Midbrain (tissue), 1 donor: ENCODE results near the gene GRM3.
A peak's percentile ranks its signal among the peaks of the same experiment; 100 is the strongest.
"Not testable (repeated sequence)": the region's sequence is repeated elsewhere in the genome, so short reads cannot be mapped to it uniquely, and the experiment has no call there.

Experiments
- DNase-seq: peaks from one replicate; lab custom pipeline; 2025; lab: John Stamatoyannopoulos, UW

GRM3 gene

DNA sequence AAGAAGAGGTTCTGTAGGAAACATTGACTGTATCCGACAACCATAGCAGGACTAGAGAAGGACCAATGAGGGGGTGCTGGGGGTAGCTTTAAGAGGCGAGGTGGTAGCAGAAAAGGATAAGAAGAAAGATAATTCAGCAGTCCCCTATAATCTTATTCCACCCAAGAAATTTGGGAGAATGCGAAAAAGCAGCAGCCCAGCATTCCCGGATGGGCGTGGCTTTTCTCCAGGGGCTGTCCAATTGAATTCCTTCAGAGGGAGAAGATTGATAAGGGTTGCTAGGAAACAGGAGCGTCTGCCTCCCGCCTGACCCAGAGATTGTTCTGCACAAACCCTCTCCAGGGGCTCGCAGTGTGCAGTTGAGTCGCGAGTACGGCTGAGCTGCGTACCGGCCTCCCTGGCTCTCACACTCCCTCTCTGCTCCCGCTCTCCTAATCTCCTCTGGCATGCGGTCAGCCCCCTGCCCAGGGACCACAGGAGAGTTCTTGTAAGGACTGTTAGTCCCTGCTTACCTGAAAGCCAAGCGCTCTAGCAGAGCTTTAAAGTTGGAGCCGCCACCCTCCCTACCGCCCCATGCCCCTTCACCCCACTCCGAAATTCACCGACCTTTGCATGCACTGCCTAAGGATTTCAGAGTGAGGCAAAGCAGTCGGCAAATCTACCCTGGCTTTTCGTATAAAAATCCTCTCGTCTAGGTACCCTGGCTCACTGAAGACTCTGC, at the start of gene GRM3:
Gene GRM3 (plus strand): TSS at position 349 of the 721 bp plus-strand sequence. CDS start 121,237 bp downstream, outside the sequence.
- peak; percentile 78 for DNase-seq

DNA sequence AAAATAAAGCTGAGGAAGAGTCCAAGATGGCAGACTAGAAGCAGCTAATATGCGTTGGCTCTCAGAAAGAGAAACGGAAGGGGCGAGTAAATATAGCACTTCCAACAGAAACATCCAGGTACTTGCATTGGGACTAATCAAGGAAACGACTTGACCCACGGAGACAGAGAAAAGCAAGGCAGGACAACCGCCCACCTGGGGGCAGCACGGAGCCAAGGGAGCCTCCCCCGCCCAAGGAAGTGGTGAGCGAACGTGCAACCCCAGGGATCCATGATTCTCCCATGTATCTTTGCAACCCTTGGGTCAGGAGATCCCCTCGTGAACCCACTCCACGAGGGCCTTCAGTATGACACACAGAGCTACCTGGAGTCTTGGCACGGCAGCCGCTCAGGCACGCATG, 45.4 kb upstream of the GRM3 start:
- DNase-seq = no peak

DNA sequence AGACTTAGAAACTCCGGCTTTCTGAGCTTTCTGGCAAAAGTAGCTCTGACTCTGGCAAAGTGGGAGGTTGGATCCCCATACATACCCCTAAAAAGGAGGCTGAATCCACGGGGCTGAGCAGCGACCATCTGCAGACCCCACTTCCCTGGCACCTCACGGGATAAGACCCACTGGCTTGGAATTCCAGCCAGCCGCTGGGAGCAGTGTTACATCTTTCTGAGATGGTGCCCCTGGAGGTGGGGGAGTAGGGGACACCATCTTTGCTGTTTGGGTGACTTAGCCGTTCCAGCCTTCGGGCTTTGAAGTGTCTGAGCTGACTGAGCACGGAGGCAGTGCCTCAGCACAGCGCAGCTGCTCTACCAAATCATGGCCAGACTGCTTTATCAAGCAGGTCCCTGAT, 45.0 kb upstream of the GRM3 start:
- DNase-seq = no peak

DNA sequence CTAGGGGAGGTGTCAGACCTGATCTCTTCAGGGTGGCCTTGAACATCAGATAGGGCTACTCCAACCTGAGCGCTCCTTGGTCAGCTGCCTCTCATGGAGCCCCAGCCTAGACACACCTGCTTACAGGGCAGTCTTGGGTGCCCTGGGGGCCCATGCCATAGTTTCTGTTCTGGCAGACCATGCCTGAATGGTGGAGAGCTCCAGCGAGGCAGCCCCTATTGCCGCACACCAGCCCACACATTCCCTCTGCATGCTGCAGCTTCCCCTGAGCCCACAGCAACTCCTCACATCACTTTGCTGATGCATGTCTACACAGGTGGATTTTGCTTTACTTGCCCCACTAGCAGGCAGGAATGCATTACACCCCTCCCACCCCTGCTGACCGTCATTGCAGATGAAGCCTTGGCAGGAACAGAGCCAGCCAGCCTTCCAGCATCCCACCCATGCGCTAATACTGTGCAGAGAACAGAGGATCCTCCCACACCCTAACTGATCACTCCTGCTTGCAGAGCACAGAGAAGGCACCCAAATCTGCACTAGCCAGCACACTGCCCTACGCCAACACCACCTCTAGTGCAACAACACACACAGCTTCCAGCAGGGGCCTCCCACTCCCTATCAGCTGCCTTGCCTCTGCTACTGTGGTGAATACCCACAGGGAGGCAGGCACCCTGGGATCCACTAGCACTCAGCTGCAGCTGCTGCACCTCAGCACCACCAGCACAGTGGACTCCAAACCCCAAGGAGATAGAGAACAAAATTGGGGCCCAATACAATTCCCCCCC, 43.0 kb upstream of the GRM3 start:
- DNase-seq = peak; percentile 56

DNA sequence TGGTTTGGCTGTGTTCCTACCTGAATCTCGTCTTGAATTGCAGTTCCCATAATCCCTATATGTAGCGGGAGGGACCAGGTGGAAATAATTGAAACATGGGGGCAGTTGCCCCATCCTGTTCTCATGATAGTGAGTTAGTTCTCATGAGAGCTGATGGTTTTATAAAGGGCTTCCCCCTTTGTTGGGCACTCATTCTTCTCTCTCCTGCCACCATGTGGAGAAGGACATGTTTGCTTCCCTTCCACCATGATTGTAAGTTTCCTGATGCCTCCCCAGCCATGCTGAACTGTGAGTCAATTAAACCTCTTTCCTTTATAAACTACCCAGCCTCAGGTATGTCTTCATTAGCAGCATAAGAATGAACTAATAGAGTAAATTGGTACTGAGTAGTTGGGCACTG, 28.0 kb upstream of the GRM3 start:
- DNase-seq = not testable (repeated sequence)

DNA sequence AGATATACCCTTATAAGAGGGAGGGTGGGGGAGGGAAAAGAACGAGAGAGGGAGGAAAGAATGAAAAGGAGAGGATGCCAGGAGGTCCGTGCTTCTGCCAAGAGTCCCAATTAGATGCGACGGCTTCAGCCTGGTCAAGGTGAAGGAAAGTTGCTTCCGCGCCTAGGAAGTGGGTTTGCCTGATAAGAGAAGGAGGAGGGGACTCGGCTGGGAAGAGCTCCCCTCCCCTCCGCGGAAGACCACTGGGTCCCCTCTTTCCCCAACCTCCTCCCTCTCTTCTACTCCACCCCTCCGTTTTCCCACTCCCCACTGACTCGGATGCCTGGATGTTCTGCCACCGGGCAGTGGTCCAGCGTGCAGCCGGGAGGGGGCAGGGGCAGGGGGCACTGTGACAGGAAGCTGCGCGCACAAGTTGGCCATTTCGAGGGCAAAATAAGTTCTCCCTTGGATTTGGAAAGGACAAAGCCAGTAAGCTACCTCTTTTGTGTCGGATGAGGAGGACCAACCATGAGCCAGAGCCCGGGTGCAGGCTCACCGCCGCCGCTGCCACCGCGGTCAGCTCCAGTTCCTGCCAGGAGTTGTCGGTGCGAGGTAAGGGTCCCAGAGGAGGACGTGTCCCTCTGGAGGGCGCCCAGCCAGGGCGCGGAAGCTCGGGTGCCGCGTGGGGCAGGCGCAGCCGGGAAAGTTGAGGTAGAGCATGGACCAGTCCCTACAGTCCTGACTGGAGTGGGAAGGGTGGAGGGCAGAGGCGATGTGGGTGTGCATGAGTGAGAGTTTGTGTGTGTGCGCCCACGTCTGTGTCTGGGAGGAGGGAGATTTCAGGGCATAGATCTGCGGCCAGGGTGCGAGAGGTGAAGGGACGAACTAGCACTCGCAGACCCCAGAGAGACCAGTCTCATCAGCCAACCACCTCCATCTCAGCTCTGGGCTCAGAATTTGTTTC, 844 bp downstream of the GRM3 start:
- DNase-seq = peak; percentile 67

DNA sequence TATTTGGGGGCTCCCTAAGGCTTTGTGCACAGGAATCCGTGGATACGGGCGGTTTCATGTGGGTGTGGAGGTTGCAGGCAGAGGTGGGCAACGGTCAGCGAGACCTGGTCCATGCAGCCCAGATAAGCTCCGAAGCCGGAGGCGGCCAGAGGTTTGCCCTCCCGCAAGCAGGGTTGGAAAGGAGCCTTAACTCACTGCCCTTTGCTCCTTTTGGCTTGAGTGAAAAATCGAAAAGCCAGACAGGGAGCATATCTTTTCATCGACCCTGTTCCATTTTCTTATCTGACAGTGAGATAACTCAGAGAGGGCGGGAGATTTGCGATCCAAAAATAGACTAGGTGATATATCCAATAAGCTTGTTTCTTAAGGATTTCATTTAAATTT, 1.5 kb downstream of the GRM3 start:
- peak; percentile 55 for DNase-seq

DNA sequence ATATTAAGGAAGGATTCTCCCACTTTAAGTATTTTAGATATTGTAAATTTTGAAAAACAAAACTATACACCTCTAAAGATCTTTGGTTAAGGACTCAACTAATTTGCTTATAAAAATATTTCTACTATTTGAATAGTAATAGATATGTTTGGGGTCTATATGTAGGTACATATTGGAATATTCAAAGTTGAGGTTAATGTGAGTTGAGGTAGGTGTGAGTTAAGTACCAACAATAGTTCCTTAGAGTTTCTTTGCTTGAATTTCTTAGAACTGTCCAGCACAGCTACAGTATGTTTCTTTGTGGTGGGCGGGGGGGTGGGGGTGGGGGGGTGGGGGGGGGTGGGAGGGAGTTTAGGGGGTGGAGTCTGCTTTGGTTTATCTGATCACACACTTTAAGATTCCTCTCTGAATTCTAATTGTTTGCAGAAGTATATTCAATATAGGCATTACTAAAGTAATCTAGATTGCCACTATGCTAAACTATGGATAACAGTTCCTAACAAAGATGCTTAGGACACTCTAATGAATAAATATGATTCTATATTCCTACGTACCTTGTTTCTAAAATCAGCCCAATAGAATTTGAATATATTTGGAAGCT, 2.1 kb downstream of the GRM3 start:
- no peak for DNase-seq

DNA sequence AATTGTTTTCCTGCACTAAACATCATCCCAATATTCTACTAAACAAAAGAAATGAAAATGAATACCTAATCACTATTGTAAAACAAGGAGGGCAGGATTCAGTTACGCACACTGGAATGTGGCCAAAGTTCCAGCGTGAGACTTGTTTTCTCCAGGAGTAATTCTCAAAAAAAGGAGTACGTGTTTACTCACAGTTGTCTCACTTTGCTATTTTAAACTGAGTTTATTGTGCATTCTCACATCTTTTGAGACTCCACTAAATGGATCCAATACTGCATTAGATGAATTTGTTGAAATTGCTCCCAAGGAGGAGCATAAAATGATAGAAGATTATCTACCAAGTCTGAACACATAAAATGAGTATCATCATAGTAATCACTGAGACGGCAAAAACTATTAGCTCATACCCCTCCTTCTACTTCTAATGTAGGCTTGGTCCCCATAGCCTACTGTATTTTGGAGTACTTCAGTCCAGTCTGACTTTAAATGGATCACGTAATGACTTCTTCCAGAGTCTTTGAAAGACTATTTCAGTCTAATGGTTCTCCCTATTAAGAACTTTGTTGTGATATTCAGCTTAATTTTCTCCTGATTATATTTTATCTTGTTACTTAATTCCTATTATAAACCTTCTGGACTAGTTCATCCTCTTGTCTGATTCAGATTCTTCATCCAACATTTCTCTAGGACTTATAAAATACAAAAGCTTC, 3.8 kb downstream of the GRM3 start:
- peak; percentile 69 for DNase-seq

DNA sequence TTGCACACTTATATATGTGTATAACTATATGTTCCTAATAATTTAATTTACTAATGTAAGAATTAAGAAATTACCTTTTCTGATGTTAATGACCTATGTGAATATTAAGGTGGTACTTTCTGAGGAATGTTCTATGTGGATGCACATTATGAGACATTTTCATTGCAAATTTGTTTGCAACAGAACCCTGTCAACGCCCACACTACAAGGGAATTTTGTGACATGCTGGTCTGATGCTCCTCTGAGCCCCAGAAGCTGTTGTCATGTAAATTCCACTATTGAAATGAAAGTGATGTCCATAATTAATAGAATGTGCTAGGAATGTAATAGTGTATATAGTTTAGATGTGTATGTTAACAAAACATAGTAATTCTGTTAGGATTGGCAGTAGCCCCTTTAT, 4.5 kb downstream of the GRM3 start:
- DNase-seq = no peak

DNA sequence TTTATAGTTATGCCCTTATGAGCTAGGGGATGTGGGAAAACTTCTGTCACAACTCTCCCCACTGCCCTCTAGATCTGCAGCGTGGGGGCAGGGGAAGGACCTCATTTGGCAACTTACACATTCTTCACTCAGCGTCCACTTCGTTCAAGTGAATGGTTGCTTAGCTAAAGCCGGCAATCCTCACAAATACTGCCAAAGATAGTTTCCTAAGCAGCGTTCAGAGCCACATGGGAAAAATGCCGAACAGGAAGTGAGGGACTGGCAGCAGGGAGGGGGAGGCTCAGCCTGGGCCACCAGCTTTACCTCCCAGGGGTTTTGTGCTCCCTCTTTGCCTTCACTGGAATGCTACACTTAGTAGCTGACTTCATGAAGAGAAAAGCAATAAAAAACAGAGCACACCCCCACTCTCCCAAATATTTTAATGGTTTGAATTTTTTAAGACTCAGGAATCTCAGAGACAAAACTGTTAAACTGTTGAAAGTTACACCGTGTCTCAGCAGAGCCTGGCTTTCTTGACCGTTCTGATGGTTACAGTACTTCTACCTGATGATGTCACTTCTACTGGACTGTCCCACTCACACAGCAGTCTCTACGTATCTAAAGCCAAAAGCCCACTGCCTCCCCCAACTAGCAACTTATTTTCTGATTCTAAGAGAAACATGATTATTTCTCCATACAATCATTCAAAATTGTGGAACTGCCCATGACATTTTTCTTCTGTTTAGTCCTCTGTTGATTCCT, 10.4 kb downstream of the GRM3 start:
- peak; percentile 68 for DNase-seq

DNA sequence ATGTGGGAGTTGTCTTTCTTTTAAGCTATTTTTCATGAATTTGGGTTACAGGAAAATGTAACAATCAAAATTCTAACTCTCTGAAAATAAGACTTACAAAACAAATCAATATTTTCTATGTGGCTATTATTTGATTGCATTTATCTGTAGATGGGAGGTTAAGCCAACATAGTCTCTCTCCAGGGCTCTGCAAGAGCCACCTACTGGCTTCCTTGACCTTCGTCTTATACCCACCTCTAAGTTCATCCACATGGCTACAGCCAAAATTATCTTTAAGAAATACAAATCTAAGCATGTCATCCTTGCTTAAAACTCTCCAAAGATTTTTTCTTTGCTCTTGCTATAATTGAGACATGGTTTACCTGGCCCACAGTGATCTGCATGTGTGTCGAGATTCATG, 14.2 kb downstream of the GRM3 start:
- DNase-seq = no peak

DNA sequence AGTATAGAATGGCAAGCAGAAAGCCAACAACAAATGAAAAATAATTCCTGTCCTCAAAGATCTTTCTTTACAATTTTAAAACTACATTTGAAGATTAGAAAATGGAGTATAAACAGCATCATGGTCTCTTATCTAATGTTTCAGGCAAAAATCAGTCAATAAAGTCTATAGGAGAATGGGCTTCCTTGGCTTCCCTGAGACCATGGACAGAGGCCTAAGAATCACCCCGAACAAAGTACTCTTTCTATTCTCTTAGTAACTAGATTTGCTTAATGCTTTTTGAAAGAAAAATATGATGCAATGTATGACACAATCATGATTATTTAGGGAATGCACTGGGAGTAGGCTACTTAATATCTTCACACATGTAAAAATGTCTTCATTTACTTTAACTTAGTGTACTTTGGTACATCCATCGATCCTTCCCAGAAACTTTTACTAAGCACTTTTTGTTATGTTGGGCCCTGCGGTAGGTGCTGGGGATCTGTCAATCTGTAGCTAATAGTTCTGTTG, 17.3 kb downstream of the GRM3 start:
- no peak for DNase-seq

DNA sequence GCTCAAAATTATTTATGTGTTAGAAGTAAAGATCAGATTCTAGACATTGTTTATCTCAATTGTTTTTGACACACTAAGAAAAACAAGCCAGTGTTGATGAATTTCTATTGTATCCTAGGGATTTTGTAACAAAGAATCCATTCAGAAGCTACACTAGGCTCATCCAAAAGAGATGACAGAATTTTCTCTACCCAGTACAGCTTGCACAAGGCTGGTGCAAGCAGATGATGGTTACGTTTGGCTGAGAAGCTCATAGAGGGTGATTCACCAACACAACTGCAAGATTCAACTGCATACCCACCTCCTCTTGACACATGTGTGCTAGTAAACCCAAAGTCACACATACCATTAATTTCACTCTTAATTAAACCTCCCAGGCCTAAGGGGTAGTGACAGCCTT, 20.8 kb downstream of the GRM3 start:
- DNase-seq = peak; percentile 71

DNA sequence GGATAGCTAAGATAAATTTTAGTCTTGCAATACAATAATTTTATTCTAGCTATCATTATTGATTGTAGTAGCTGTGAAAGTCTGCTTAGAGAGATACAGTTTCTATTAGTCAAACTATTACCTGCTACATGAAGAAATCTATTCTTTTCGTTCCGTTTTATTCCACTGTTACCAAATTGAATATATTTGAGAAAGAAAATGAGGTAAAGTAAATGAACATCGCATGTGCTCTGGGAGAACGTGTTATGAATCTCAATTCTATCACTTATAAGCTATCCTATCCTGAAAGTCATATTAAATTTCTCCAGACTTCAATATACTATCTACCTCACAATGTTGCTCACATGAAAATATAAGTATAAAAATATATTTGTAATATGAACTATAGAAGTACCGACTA, 21.3 kb downstream of the GRM3 start:
- DNase-seq = peak; percentile 30

DNA sequence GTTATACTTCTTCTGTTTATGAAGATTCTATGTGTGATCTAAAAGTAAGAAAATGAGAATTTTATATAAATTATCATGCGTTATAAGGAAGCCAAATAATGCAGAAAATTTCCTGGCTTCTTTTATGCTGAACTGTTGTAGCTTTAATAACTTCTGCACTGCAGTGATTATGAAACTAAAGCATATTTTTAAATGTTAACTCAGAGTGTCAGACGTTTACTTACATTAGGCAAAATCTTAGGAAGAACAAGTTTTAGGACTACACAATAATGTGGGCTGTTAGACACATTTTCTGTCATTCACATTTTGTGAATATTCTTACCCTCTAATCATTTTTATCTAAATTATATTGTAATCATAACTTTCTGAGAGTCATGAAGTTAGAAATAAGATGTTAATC, 22.0 kb downstream of the GRM3 start:
- DNase-seq = no peak

DNA sequence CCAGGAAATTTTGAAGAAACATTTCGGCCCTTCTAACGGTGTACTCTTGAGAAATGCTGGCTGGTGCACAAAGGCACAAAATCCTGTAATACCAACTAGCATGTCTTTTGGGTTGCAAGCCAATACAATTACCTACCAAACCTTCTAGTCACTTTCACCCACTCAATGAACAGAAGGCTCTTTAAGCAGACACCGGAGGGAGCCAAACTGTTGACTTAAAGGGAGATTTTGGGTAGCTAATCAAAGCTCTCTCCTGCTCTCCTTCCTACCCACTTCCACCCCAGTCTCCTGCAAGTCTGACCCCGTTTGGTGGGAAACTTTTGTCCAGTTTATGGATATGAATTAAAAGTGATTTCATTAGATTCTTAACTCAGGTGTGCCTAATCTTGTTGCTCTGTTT, 24.0 kb downstream of the GRM3 start:
- DNase-seq = no peak

DNA sequence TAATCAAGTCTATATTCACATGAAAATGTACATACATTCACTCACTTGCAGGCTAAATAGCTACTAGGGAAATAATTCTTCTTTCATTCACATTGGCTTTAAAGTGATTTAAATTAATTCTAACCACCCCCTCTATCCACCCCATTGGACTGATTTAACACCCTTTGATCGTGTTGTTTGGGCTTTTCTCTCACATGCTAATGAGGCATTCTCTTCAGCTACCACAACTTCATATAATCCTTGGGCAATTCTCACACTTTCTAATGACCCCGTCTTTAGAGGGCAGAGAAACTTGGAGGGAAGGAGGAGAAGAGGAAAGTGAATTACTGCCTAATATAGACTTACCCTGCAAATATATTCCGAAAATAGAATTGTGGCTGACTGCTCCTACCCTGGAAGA, 24.6 kb downstream of the GRM3 start:
- no peak for DNase-seq

DNA sequence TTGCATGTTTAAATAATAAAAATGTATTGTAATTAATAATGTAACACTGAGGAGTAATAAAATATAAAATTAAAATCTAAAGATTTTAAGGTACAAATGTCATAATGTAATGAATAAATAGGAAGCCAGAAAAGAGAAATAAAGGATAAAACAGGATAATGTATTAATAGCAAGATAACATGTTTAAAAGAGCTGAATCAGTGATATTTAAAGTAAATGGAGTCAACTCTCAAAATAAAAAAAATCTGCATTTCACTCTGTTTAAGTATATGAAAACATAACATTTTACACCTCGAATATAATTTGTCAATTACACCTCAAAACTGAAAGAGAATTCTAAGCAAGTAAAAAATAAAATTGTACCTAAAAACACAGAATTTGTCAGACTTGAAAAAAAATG, 44.1 kb downstream of the GRM3 start:
- DNase-seq = no peak

DNA sequence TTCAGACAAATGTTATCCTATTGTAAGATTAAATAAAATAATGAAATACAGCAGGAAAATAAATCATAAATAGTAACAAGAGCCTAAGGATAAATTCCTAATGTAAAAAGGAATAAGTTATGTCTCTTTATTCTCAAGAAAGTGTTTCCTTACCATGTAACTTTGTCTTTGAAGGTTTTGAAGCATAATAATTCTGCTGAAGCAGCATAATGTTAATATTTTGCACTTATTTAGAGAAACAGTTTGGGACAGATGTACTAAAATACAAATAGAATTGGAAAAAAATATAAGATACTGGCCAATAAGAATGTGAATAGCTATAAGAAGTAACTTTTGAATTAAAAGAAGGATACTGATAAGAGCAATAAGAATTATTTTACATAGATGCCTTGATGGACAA, 45.7 kb downstream of the GRM3 start:
- DNase-seq = no peak
